ENCODE data around the gene MTR. TPM values are rescaled to one million over a fixed set of nuclear protein-coding genes. Genes with fewer than 3 reads are reported as not detected.

The MTR gene
- total and polyA plus RNA-seq, 2 donors (not counting 1 experiment from before 2014, with no cell fraction given), result 9.9 to 49.1 TPM

DNA sequence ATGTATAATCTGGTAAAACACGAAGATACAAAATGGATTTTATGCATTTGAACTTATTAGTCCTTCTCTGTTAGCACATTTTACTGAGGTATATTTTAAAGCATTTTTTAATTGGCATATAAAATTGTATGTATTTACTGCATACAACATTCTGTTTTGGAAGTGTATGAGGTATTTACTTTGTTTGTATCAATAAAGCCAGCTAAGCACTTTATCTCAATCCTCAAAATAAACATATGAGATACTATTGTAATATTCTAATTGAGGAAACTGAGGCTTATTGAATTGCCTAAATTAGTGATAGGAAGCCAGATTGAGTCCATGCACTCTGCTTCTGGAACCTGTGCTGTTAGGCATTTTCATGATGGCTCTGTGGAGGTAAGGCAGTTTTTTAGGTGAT, 65.6 kb downstream of the MTR start:
- H3K27ac ChIP-seq (ENCODE audit: low read length in 2 of 2), result no peak overlapping the region
- no peaks in the 10 kb centered on the region for H3K4me1 Mint-ChIP-seq
- peaks cover 6 to 81% of the 10 kb centered on the region in 2 experiments for H3K36me3 ChIP-seq (replicated peaks in 1 of 2; ENCODE audit: control extremely low read depth in 1 of 2, control insufficient read depth in 1 of 2, extremely low read depth in 1 of 2, insufficient read depth in 2 of 2, low read length in 1 of 2)
- ChIA-PET CTCF (interaction anchor here (0.7 kb wide), 1 partner anchor 9 kb away, joined by 3 read pairs; no protein-coding TSS in a partner anchor), POLR2A (interaction anchor here (0.7 kb wide), 1 partner anchor 24 kb away, joined by 8 read pairs; no protein-coding TSS in a partner anchor)
- no peak overlapping the region for H3K27ac Mint-ChIP-seq
- no peaks in the 10 kb centered on the region for H3K27me3 Mint-ChIP-seq
- H3K9ac ChIP-seq (ENCODE audit: low read length), result no peak overlapping the region
- intact Hi-C loops (cut with micrococcal nuclease), result no loop called here
- WGBS (ENCODE audit: insufficient coverage), result no CpG with 5 or more reads among the region's 1 CpG
- DNase-seq (no peak), ATAC-seq (ENCODE audit: low read depth) (no peak)
- TF ChIP-seq, protein P1, sequence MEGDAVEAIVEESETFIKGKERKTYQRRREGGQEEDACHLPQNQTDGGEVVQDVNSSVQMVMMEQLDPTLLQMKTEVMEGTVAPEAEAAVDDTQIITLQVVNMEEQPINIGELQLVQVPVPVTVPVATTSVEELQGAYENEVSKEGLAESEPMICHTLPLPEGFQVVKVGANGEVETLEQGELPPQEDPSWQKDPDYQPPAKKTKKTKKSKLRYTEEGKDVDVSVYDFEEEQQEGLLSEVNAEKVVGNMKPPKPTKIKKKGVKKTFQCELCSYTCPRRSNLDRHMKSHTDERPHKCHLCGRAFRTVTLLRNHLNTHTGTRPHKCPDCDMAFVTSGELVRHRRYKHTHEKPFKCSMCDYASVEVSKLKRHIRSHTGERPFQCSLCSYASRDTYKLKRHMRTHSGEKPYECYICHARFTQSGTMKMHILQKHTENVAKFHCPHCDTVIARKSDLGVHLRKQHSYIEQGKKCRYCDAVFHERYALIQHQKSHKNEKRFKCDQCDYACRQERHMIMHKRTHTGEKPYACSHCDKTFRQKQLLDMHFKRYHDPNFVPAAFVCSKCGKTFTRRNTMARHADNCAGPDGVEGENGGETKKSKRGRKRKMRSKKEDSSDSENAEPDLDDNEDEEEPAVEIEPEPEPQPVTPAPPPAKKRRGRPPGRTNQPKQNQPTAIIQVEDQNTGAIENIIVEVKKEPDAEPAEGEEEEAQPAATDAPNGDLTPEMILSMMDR (IDR thresholded peaks at IDR 0.05), result no peak
- TF ChIP-seq EZH2 (IDR thresholded peaks at IDR 0.05; ENCODE audit: borderline replicate concordance, insufficient read depth, low read depth, low read length, poor library complexity, severe bottlenecking), result no peak
- H3K9me3 Mint-ChIP-seq (ENCODE audit: insufficient read depth), result no peaks in the 10 kb centered on the region
- H3K4me3 Mint-ChIP-seq, result no peak overlapping the region
- no peaks in the 10 kb centered on the region for H3K9me3 ChIP-seq (ENCODE audit: control extremely low read depth in 1 of 3, control insufficient read depth in 2 of 3, insufficient read depth in 1 of 3, low read length in 2 of 3)
- H2AFZ ChIP-seq (ENCODE audit: insufficient read depth, low read depth, low read length, poor library complexity, severe bottlenecking), result no peak overlapping the region
- H3K4me1 ChIP-seq (ENCODE audit: control insufficient read depth in 2 of 2, insufficient read depth in 2 of 2, low read length in 2 of 2), result no peaks in the 10 kb centered on the region
- no peaks in the 10 kb centered on the region for H3K27me3 ChIP-seq (replicated peaks in 1 of 4; ENCODE audit: control extremely low read depth in 1 of 4, control insufficient read depth in 3 of 4, insufficient read depth in 4 of 4, low read length in 3 of 4)
- no peaks in the 10 kb centered on the region for H3K79me2 ChIP-seq (ENCODE audit: control insufficient read depth, insufficient read depth, low read length)
- no peaks in the 10 kb centered on the region for H4K20me1 ChIP-seq (ENCODE audit: control insufficient read depth, insufficient read depth, low read length, poor library complexity, severe bottlenecking)
- no peak overlapping the region for H3K4me3 ChIP-seq (ENCODE audit: control extremely low read depth in 1 of 5, extremely low read depth in 1 of 5, insufficient read depth in 1 of 5, low read depth in 2 of 5, low read length in 4 of 5)
- H3K4me2 ChIP-seq (replicated peaks; ENCODE audit: low read depth, low read length, poor library complexity, severe bottlenecking), result no peak overlapping the region

DNA sequence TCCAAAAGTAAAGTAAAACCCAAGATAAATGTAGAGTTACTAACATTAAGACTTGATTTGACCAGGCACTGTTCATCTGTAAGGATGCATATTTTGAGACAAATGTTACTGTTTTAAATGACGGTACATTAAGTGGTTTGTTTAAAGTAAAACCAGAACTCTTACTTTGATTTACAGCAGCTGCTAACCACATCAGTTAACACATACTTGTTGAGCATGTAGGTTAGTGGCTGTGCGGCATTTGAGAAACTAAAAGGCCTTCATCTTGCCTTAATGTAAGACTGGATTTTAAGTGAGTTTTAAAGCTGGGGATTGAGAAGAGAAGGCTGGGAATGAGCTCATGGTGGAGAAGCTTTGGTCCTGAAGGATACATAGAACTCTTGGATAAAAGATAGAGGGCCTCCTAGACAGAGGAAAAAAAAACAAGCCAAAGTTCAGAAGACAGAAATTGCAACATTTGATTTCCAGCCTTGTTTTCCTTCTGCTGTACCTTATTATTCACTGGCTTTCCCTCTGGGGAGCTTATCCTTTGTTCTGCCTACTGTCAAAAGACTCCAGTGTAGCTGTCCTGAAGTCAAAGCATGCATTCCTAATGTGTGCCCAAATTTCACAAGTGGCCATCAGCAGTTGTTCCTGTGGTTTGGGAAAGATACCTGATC, 66.6 kb downstream of the MTR start:
- Mint-ChIP-seq H3K27ac (no peak overlapping the region), H3K27me3 (no peaks in the 10 kb centered on the region), H3K9me3 (ENCODE audit: insufficient read depth) (no peaks in the 10 kb centered on the region), H3K4me1 (no peaks in the 10 kb centered on the region), H3K4me3 (no peak overlapping the region)
- no peak overlapping the region for H3K9ac ChIP-seq (ENCODE audit: low read length)
- ChIA-PET POLR2A (interaction anchor here (0.7 kb wide), 1 partner anchor 25 kb away, joined by 8 read pairs; no protein-coding TSS in a partner anchor), CTCF (interaction anchor here (0.7 to 0.8 kb wide), 2 partner anchors 8 to 758 kb away, joined by 3 read pairs; no protein-coding TSS in a partner anchor)
- ATAC-seq (ENCODE audit: low read depth) (no peak), DNase-seq (no peak)
- H3K27ac ChIP-seq (ENCODE audit: low read length in 2 of 2), result no peak overlapping the region
- TF ChIP-seq, protein P1 (IDR thresholded peaks at IDR 0.05), result no peak
- TF ChIP-seq EZH2 (IDR thresholded peaks at IDR 0.05; ENCODE audit: borderline replicate concordance, insufficient read depth, low read depth, low read length, poor library complexity, severe bottlenecking), result no peak
- H3K27me3 ChIP-seq (replicated peaks in 1 of 4; ENCODE audit: control extremely low read depth in 1 of 4, control insufficient read depth in 3 of 4, insufficient read depth in 4 of 4, low read length in 3 of 4), result no peaks in the 10 kb centered on the region
- H2AFZ ChIP-seq (ENCODE audit: insufficient read depth, low read depth, low read length, poor library complexity, severe bottlenecking), result no peak overlapping the region
- H3K9me3 ChIP-seq (ENCODE audit: control extremely low read depth in 1 of 3, control insufficient read depth in 2 of 3, insufficient read depth in 1 of 3, low read length in 2 of 3), result peaks cover 0 to 1% (median 0%) of the 10 kb centered on the region in 3 donors
- peaks cover 6 to 72% of the 10 kb centered on the region in 2 experiments for H3K36me3 ChIP-seq (replicated peaks in 1 of 2; ENCODE audit: control extremely low read depth in 1 of 2, control insufficient read depth in 1 of 2, extremely low read depth in 1 of 2, insufficient read depth in 2 of 2, low read length in 1 of 2)
- H4K20me1 ChIP-seq (ENCODE audit: control insufficient read depth, insufficient read depth, low read length, poor library complexity, severe bottlenecking), result no peaks in the 10 kb centered on the region
- WGBS (ENCODE audit: insufficient coverage), result 100% methylated on average over 1 of the region's 2 CpGs
- H3K4me2 ChIP-seq (replicated peaks; ENCODE audit: low read depth, low read length, poor library complexity, severe bottlenecking), result no peak overlapping the region
- H3K4me3 ChIP-seq (ENCODE audit: control extremely low read depth in 1 of 5, extremely low read depth in 1 of 5, insufficient read depth in 1 of 5, low read depth in 2 of 5, low read length in 4 of 5), result no peak overlapping the region
- intact Hi-C loops (cut with micrococcal nuclease), result no loop called here
- H3K79me2 ChIP-seq (ENCODE audit: control insufficient read depth, insufficient read depth, low read length), result no peaks in the 10 kb centered on the region
- H3K4me1 ChIP-seq (ENCODE audit: control insufficient read depth in 2 of 2, insufficient read depth in 2 of 2, low read length in 2 of 2), result no peaks in the 10 kb centered on the region
